Activated CD4-positive, alpha-beta T cell treated with anti-CD3 and anti-CD28 coated beads, Interleukin-2, amount 10 ng/mL, durations not matched to agents 24 days and 14 days (primary cell): ENCODE data around the gene SFXN1. TPM values are rescaled to one million over a fixed set of nuclear protein-coding genes. Genes with fewer than 3 reads are reported as not detected.
"Not testable (repeated sequence)": the region's sequence is repeated elsewhere in the genome, so short reads cannot be mapped to it uniquely, and the experiment has no call there.

ENCODE experiments used
- DNase-seq: peaks from one replicate; pipeline ENCODE4 v3.0.0; 2022
- H3K27ac Mint-ChIP-seq: one replicate; pipeline ENCODE4 v1.8.0; 2022; ENCODE audit warnings: mild to moderate bottlenecking, mixed read lengths
- H3K27me3 Mint-ChIP-seq: one replicate; pipeline ENCODE4 v1.8.0; 2022; ENCODE audit warnings: mixed read lengths
- H3K36me3 Mint-ChIP-seq: one replicate; pipeline ENCODE4 v1.8.0; 2022; ENCODE audit warnings: low read depth, mild to moderate bottlenecking, mixed read lengths
- H3K4me1 Mint-ChIP-seq: one replicate; pipeline ENCODE4 v1.8.0; 2021; ENCODE audit warnings: mixed read lengths
- H3K4me3 Mint-ChIP-seq: one replicate; pipeline ENCODE4 v1.8.0; 2022; ENCODE audit warnings: mild to moderate bottlenecking, moderate library complexity, mixed read lengths
- H3K9me3 Mint-ChIP-seq: one replicate; pipeline ENCODE4 v1.8.0; 2021; ENCODE audit warnings: mixed read lengths
- intact Hi-C: fragments of 100-400 bp; cut with micrococcal nuclease; formaldehyde crosslinking; loops from one replicate; pipeline ENCODE4 v1.15.1; 2023
- total RNA-seq: library from RNA; stranded (reverse); gene quantifications from 2 replicates; pipeline ENCODE4 v1.2.3, GENCODE V29; 2022

The SFXN1 gene
- total RNA-seq, 1 donor from 2014 or later, result 390 TPM

- DNase-seq, result no peak
- Mint-ChIP-seq H3K27ac (peak overlapping the region; percentile 95), H3K4me1 (peaks cover 76% of the 10 kb centered on the region), H3K27me3 (peaks cover 2% of the 10 kb centered on the region), H3K4me3 (peak overlapping the region; percentile 87), H3K36me3 (peaks cover 85% of the 10 kb centered on the region), H3K9me3 (peaks cover 13% of the 10 kb centered on the region)
- intact Hi-C loops, result loop anchor here (1.0 to 5.0 kb wide), 3 partner anchors 41 to 1016 kb away; partner anchors contain the start of gene RNF44
These were observed 42.5 kb downstream of the SFXN1 start for GRCh38 chr5:175520873-175521272.

- DNase-seq, result peak; percentile 83
- H3K4me1 Mint-ChIP-seq, result peaks cover 74% of the 10 kb centered on the region
- H3K36me3 Mint-ChIP-seq, result peaks cover 89% of the 10 kb centered on the region
- H3K27ac Mint-ChIP-seq, result peak overlapping the region; percentile 95
- H3K4me3 Mint-ChIP-seq, result peak overlapping the region; percentile 87
- peaks cover 2% of the 10 kb centered on the region for H3K27me3 Mint-ChIP-seq
- intact Hi-C loops, result loop anchor here (1.0 to 5.0 kb wide), 3 partner anchors 41 to 1016 kb away; partner anchors contain the start of gene RNF44
- peaks cover 13% of the 10 kb centered on the region for H3K9me3 Mint-ChIP-seq
These were observed 43.0 kb downstream of the SFXN1 start for GRCh38 chr5:175521313-175521833.

- H3K36me3 Mint-ChIP-seq, result peaks cover 84% of the 10 kb centered on the region
- peak overlapping the region; percentile 89 for H3K27ac Mint-ChIP-seq
- DNase-seq, result no peak
- H3K9me3 Mint-ChIP-seq, result peaks cover 12% of the 10 kb centered on the region
- H3K27me3 Mint-ChIP-seq, result no peaks in the 10 kb centered on the region
- H3K4me3 Mint-ChIP-seq, result peak overlapping the region; percentile 87
- peaks cover 63% of the 10 kb centered on the region for H3K4me1 Mint-ChIP-seq
- intact Hi-C loops, result loop anchor here (5.0 kb wide), 1 partner anchor 1014 kb away; the partner anchor contains the start of gene RNF44
These were observed 44.9 kb downstream of the SFXN1 start for GRCh38 chr5:175523292-175523691.

GRCh38 chr5:175524211-175524610 is 45.9 kb downstream of the SFXN1 start:
- Mint-ChIP-seq H3K4me3 (peak overlapping the region; percentile 84), H3K27ac (peak overlapping the region; percentile 85), H3K36me3 (peaks cover 81% of the 10 kb centered on the region), H3K9me3 (peaks cover 4% of the 10 kb centered on the region), H3K4me1 (peaks cover 57% of the 10 kb centered on the region), H3K27me3 (no peaks in the 10 kb centered on the region)
- intact Hi-C loops, result loop anchor here (5.0 kb wide), 1 partner anchor 1013 kb away; the partner anchor contains the start of gene RNF44
- DNase-seq, result no peak

- intact Hi-C loops, result no loop called here
- H3K9me3 Mint-ChIP-seq, result no peaks in the 10 kb centered on the region
- DNase-seq, result no peak
- peaks cover 72% of the 10 kb centered on the region for H3K36me3 Mint-ChIP-seq
- peak overlapping the region; percentile 78 for H3K27ac Mint-ChIP-seq
- H3K27me3 Mint-ChIP-seq, result no peaks in the 10 kb centered on the region
- H3K4me3 Mint-ChIP-seq, result peak overlapping the region; percentile 48
- peaks cover 45% of the 10 kb centered on the region for H3K4me1 Mint-ChIP-seq
These were observed 48.3 kb downstream of the SFXN1 start for GRCh38 chr5:175526691-175527090.

GRCh38 chr5:175531361-175531760 is 53.0 kb downstream of the SFXN1 start:
- intact Hi-C loops, result loop anchor here (5.0 kb wide), 1 partner anchor 371 kb away; no protein-coding TSS in a partner anchor
- no peaks in the 10 kb centered on the region for H3K27me3 Mint-ChIP-seq
- H3K4me3 Mint-ChIP-seq, result no peak overlapping the region
- H3K9me3 Mint-ChIP-seq, result no peaks in the 10 kb centered on the region
- peaks cover 49% of the 10 kb centered on the region for H3K4me1 Mint-ChIP-seq
- H3K27ac Mint-ChIP-seq, result no peak overlapping the region
- H3K36me3 Mint-ChIP-seq, result peaks cover 53% of the 10 kb centered on the region
- DNase-seq, result no peak

- Mint-ChIP-seq H3K4me1 (peaks cover 50% of the 10 kb centered on the region), H3K27ac (peak overlapping the region; percentile 73), H3K9me3 (no peaks in the 10 kb centered on the region), H3K4me3 (peak overlapping the region; percentile 78), H3K27me3 (no peaks in the 10 kb centered on the region), H3K36me3 (peaks cover 34% of the 10 kb centered on the region)
- intact Hi-C loops, result loop anchor here (1.0 to 5.0 kb wide), 6 partner anchors 34 to 368 kb away; partner anchors contain the start of gene HRH2
- peak; percentile 96 for DNase-seq
These were observed 55.9 kb downstream of the SFXN1 start for GRCh38 chr5:175534070-175534932.

GRCh38 chr5:175535331-175535730 is 57.0 kb downstream of the SFXN1 start:
- Mint-ChIP-seq H3K36me3 (peaks cover 28% of the 10 kb centered on the region), H3K4me1 (peaks cover 44% of the 10 kb centered on the region)
- H3K27ac Mint-ChIP-seq, H3K4me3 Mint-ChIP-seq, H3K27me3 Mint-ChIP-seq, H3K9me3 Mint-ChIP-seq, DNase-seq: not testable (repeated sequence)
- intact Hi-C loops, result loop anchor here (2.0 kb wide), 1 partner anchor 183 kb away; no protein-coding TSS in a partner anchor

GRCh38 chr5:175535796-175536195 is 57.4 kb downstream of the SFXN1 start:
- Mint-ChIP-seq H3K27me3 (no peaks in the 10 kb centered on the region), H3K9me3 (no peaks in the 10 kb centered on the region), H3K4me3 (no peak overlapping the region), H3K36me3 (peaks cover 23% of the 10 kb centered on the region), H3K4me1 (peaks cover 45% of the 10 kb centered on the region), H3K27ac (peak overlapping the region; percentile 46)
- no peak for DNase-seq
- intact Hi-C loops, result loop anchor here (2.0 kb wide), 1 partner anchor 183 kb away; no protein-coding TSS in a partner anchor

GRCh38 chr5:175538576-175538975 is 60.2 kb downstream of the SFXN1 start:
- Mint-ChIP-seq H3K4me1 (peaks cover 54% of the 10 kb centered on the region), H3K9me3 (no peaks in the 10 kb centered on the region), H3K4me3 (no peak overlapping the region), H3K36me3 (peaks cover 10% of the 10 kb centered on the region), H3K27ac (no peak overlapping the region), H3K27me3 (no peaks in the 10 kb centered on the region)
- intact Hi-C loops, result no loop called here
- no peak for DNase-seq

- H3K27ac Mint-ChIP-seq, result no peak overlapping the region
- intact Hi-C loops, result loop anchor here (10.0 kb wide), 1 partner anchor 55 kb away; no protein-coding TSS in a partner anchor
These were observed 61.6 kb downstream of the SFXN1 start for GRCh38 chr5:175539936-175540335.

GRCh38 chr5:175541264-175541663 is 62.9 kb downstream of the SFXN1 start:
- Mint-ChIP-seq H3K4me3 (no peak overlapping the region), H3K9me3 (no peaks in the 10 kb centered on the region), H3K36me3 (no peaks in the 10 kb centered on the region), H3K27me3 (no peaks in the 10 kb centered on the region), H3K4me1 (peaks cover 36% of the 10 kb centered on the region), H3K27ac (no peak overlapping the region)
- intact Hi-C loops, result loop anchor here (10.0 kb wide), 1 partner anchor 54 kb away; no protein-coding TSS in a partner anchor
- no peak for DNase-seq

More at GRCh38 chr5:175539936-175540335, 61.6 kb downstream of the SFXN1 start:
- Mint-ChIP-seq H3K4me1 (peaks cover 46% of the 10 kb centered on the region), H3K4me3 (no peak overlapping the region), H3K27me3 (no peaks in the 10 kb centered on the region), H3K36me3 (peaks cover 4% of the 10 kb centered on the region), H3K9me3 (no peaks in the 10 kb centered on the region)
- DNase-seq, result no peak

GRCh38 chr5:175542232-175542965 is 64.0 kb downstream of the SFXN1 start:
- peak overlapping the region; percentile 49 for H3K27ac Mint-ChIP-seq
- H3K27me3 Mint-ChIP-seq, result peaks cover 4% of the 10 kb centered on the region
- H3K36me3 Mint-ChIP-seq, result no peaks in the 10 kb centered on the region
- no peaks in the 10 kb centered on the region for H3K9me3 Mint-ChIP-seq
- H3K4me1 Mint-ChIP-seq, result peaks cover 31% of the 10 kb centered on the region
- peak; percentile 78 for DNase-seq
- intact Hi-C loops, result loop anchor here (10.0 kb wide), 1 partner anchor 52 kb away; no protein-coding TSS in a partner anchor
- peak overlapping the region; percentile 37 for H3K4me3 Mint-ChIP-seq
